Right renal cortex interstitium (tissue), 3 donors: ENCODE results near the gene GREM2. TPM values are rescaled to one million over a fixed set of nuclear protein-coding genes. Genes with fewer than 3 reads are reported as not detected.

Source experiments
- DNase-seq, 3 donors: peaks; one replicate each; pipeline ENCODE4 v3.0.0-alpha.2; 2013; ENCODE audit warnings: low read depth in 3 of 3, low spot score in 2 of 3
- polyA plus RNA-seq, 3 donors: library from polyadenylated mRNA; unstranded; fragments of 120-200 nt; gene quantifications; one replicate each; pipeline ENCODE4 v1.2.1, GENCODE V29; 2013; ENCODE audit not compliant: insufficient read length in 3 of 3

Gene GREM2
- polyA plus RNA-seq: under 1 TPM; 0.37 to 0.95 (median 0.83) TPM

DNA sequence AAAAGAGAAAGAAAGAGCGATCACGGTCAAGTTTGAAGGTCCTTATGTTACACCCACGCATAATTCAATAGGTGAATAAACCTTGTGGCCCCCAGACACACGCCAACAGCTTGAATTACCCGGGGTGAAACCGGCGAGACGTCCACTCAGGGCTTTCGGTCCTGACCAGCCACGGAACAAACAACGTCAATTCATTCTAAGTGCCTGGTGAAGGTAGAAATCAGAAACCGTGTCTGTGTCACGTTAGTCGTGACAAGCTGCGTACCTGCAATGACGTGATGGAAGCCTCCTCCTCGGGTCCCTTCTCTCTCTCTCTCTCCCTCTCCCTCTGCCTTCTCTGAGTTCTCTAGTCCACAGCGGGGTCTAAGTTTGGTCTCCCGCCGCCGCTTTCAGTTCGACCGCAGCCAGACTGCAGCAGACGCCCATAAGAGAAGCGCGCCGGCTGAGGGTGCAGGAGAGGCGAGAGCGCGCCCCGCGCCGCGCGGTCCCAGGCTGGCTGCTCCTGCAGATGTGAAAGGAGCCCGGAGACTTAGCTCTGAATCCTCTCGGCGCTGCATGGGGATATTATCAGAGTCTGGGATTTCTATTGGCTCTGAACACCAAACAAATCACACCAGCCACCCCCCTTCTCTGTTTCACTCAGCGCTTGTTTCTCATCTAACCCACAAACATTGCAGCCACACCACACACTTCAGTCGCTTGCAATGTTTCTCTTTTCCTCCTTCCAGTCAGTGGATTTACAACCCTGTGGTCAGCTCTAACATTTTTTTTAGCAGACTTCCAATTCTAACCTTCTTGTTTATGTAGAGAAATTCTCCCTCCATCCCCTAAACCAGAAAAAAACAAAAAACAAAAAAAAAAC, at the start of gene GREM2:
Gene GREM2, minus strand, starts transcription at position 537 of the 862 bp plus-strand sequence. CDS start 118,680 bp downstream, outside the sequence.
- DNase-seq: peak; percentile 39 to 50 (median 47)

DNA sequence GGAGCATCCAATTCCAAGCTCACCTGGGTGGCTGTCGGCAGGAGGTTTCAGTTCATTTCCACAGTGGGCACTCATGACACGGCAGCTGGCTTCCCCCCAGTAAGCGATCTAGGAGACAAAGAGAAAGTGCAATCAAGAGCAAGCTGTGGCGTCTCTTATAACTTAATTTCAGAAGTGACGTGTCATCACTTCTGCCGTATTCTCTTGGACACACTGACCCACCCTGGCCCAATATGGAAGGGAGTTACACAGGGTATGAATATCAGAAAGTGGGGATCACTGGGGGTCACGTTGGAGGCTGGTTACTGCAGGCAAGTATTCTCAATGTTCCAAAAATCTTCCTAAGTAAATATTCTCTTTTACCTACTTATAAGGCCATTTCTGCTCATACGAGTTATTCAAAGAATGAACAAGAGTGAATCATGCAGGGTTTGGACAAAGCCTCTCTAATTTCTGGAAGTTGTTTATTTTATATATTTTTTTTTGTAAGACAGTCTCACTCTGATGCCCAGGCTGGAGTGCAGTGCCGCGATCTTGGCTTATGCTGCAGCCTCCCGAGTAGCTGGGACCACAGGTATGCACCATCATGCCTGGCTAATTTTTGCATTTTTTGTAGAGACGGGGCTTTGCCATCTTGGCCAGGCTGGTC, 46.5 kb upstream of the GREM2 start:
- DNase-seq: no peak

DNA sequence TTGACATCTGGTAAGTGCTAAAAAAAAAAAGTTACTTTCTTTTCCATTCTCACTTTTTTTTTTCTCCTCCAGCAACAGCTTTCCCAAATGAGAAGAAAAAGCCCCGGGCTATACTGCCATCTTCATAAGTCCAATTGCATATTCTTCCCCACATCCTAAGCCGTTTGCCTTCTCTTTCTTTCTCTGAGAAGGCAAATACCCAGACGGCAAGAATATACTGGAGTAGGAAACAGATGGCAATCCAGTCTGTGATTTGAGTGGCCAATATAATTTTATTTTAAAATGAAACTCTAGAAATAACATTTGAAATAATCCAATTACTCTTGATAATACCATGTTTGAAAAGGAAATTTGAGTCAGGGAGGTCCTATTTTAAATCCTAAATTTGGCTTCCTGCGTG, 44.6 kb upstream of the GREM2 start:
- DNase-seq: no peak

DNA sequence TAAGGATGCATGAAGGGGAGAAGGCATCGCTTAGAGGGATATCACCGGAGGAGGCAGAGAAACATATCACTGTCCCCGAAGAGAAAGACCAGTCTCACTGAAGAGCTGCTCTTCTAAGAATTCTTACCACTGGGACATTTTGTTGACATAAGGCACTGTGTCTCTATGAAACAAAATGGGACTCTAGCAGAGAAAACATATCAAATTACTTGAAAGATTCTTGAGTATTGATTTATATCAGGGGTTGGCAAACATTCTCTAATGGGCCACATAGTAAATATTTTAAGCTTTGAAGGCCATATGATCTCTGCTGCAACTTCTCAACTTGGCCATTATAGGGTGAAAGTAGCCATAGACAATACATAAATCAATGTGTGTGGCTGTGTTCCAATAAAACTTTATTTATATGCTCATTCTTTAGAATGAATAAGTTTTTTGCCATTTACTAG, 41.0 kb upstream of the GREM2 start:
- DNase-seq: no peak

DNA sequence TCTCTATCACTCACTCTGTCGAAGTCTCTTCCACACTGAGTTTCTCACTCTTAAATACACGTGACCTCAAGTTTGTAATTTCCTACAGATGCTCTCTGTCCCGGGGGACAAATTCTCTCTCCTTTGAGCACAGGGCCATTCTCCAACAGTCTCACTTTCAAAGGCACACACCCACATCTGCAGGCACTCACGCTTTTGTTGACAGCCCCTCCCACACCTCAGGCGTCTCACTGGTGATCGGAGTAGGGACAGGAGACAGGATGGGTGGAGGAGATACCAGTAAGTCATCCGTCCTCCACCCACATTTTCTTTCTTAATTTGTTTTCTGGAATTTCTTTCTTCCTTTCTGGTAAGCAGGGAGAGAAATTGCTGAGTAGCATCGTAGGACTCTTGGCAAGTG, 40.6 kb upstream of the GREM2 start:
- no peak for DNase-seq

DNA sequence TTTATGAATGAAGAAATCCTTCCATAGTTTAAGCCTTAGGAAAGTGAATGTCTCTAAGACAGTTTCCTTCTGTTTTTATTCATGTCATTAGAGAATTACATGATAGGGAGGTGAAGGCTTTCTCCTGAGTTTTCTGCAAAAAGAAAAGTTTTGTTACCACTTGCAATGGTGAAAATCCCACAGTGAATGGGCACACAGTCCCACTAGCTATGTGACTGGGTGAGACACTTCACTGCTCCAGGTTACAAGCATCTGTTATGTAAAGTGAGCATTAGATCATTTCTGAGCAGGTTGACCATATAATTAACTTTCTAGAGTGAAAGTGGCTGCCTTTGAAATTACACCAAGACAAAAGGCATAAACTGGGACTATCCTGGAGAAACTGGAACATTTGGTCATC, 38.9 kb upstream of the GREM2 start:
- no peak for DNase-seq

DNA sequence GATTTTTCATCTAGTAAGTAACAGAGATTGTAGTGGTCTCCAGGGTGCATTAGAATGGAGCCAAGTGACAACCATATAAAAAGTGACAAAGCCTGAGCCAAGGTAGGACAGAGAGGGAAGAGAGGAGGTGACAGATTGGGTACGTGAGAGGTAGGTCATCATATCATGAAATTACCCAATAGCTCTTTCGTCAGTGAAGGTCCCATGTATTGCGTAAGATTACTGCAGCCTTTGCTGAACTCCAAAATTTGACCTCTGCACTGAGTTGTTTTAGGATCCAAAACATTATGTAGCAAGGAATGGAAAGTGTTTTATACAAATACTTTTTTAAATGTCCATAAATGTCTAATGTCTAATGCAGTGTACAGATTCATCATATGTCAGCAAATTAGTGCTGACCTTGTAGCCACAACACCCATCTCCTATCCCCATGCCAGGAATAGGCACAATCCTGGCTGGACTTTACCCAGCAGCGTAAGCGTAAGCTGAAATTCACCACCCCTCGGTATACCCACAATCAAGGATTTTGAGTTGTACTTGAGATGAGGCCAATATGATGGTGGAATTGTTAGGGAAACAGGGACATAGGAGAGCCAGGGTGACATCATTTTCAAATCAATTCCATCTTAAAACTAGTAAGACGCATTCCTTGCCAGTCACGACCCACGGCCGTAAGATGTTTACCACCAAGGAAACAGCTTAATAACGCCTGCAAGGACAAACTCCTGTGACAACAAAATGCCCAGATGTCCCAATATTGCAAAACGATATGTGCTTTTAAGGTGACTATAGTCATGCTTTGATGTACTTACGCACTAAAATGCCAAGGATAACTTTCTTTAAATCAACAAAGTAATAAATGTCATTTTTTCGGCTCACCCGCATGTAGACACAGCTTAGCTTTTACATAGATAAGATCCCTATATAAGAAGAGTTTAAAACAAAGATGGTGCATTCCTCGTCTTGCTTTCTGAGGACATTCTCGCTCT, 38.1 kb upstream of the GREM2 start:
- no peak for DNase-seq

DNA sequence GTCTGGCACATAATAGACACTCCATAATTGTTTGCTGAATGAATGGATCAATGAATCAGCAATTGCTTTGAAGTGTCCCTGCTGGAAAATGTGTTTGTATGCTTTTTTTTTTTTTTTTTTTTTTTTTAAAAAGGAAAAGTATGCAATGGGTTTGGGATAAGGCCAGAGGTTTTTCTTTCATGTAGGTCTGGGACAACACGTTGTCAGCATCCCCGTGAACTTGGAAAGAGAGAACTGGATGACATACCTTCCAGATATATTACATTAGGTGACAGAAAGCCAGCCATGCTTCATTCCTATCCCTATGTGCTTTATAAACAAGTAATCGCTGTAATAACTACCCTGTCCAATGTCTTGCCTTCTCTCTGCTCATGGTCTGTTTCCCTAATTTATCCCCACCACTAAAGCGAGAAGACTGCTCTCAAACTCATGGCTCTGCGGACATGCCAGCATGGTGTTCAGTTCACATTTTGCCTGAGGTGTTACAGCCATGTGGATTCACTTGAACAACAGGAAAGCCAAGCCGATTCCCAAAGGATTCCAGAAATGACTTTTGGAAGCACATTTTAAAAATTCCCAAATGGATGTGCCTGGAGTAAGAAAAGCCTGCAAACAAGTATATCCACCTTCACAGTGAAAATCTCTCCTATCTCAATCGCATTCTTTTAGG, 34.8 kb upstream of the GREM2 start:
- DNase-seq: no peak

DNA sequence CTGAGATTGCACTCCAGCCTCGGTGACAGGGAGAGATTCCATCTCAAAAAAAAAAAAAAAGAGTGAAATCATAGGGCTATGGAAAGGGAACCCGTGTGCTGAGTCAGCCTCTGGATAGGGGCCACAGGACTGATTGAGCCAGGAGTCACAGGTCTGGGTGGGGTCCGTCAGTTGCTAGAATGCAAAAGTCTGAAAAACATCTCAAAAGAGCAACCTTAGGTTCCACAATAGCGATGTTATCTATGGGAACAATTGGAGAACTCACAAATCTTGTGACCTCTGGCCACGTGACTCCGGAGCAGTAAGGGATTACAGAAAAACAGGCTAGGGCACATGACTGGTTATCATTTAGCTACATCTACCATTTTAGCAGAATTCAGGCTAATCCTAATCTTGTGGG, 32.8 kb upstream of the GREM2 start:
- DNase-seq: no peak

DNA sequence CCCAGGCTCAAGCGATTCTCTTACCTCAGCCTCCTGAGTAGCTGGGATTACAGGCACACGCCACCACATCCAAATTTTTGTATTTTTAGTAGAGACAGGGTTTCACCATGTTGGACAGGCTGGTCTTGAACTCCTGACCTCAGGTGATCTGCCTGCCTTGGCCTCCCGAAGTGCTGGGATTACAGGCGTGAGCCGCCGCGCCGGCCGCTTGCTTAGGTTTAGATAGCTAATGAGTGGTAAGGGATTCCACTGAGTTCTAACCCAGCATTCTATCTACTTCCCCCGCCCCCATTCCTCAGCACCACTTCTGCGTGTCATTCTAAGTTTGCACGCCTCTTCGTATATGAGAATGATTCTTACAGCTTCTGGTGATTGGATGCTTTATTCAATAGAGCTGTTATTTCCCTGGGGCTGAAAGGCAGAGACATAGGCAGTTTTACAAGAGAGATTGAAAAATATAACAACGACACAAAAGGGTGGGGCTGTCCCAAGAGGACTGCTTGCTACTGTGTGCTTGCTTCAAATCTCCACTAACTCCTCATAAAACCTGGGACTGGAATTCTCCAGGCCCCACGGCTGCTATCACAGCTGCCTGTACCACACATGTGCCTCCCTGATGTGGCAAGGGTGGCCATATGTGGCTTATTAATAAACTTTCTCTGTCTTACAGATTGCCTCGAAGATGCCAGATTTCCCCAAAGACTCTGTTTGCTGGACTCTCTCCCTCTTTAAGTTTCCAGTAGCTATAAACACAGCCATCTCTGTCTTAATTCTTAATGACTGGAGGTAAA, 23.7 kb upstream of the GREM2 start:
- DNase-seq: no peak

DNA sequence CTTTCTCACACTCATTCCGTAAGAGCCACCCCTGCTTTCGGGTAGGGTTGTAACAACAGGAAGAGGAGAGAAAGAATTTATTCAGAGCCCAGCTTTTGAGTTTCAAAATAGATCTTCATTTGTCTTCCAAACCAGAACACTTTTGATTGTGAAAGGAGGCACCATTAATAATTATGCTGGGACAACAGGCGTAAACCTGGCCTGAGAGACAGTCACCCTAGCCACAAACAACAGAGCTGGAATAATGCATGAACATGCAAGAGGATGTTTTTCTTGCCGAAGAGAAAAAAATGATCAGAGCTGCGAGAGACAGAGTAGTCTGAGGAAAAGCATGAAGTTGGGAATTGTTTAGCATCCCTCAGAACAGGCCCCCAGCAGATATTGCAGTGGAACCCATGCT, 18.5 kb upstream of the GREM2 start:
- no peak for DNase-seq

DNA sequence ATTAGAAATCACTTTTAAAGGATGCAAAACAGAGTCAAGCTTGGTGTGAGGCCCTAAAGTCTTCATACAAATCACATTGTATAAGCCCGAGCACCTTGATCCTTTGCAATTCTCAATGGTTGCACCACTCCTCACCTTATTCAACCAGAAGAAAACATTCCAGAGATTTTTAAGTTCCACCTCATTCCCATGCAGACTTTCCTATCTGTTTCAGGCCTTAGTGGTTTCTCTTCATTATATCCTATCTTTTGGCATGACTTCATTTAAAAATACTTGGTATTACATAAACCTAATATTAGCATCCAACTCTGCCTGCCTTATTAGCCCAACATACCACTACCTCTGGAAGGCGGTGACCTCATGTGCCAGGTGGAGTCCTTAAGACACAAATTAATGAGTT, 9.3 kb upstream of the GREM2 start:
- DNase-seq: no peak

DNA sequence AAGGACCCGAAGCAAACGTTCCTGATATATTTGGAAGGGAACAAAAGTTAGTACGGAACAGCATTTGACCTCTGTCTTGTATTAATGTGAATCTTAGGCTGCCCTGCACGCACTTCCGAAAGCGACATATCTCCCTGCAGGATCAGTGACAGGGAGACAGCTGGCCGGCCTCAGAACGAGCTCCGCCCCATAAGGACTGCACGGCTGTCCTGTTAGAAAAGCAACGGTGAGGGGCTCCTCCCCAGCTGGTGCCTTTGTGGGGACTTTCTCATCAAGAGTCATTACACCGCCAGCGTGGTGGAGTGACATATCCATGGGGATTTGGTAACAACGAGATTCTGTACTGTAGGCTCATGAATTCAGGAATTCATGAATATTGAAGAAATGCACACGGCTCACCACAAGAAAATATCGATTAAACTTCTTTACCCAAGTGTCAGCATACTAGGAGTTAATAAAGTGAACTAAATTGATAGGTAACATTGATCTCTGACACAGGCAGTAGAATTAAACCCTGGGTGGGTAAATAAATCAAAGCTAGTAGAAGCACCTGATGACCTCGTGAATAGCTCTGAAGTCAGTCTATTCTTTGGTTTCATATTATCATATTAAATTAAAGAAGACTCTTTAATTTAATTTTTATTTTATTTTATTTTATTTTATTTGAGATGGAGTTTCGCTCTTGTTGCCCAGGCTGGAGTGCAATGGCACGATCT, 8.1 kb upstream of the GREM2 start:
- no peak for DNase-seq

DNA sequence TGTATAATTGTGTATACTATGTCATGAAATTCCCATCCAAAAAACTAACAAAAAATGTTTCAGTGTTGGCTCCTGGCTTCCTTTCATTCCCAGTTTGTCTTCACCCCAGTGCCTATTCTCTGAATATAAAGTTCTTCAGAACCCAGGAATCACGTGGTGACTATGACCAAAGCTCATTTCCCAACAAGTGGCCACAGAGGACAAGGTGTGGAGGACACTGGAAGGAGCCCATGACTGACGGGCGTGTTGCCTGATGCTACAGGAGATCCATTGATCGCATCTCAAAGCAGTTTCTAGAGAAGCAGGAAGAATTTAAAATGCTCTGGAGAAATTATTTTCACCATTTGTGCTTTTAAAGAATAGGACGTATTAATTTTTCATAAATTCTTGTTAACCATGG, 7.4 kb upstream of the GREM2 start:
- DNase-seq: no peak

DNA sequence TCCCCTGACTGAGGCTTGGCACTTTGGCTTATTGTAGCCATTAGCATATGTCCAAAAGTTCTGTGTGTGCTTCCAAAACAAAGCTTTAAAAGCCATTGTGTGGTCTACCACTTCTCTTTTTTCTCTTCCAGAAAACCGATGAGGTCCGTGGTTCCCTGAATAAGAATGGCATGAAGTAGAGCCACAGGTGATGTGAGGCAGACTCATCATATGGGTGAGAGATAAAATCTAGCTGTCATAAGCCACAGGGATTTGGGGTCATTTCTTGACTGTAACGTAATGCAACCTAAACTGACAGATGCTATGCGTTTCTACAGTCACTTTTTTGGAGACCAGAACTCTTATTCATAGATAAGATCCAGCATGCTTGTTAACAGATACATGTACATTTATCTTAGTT, 7.0 kb upstream of the GREM2 start:
- DNase-seq: no peak

DNA sequence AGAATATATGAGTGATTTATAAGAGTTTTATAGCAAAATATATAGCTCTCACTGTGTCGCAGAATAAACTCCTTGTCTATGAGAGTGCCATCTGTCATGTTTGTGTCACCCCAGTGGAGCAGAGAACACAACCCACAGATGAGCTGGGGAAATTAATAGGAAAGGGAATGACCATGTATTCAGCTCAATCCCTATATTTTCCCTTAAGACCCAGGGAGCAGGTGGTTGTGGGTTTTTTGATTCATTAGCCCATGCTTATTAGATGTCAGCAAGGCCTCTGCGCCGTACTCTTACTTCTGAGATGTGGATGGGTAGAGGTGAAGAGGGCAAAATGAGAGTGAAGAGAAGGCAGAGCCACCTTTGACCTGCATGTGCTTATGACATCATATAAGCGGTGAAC, 4.1 kb upstream of the GREM2 start:
- no peak for DNase-seq

DNA sequence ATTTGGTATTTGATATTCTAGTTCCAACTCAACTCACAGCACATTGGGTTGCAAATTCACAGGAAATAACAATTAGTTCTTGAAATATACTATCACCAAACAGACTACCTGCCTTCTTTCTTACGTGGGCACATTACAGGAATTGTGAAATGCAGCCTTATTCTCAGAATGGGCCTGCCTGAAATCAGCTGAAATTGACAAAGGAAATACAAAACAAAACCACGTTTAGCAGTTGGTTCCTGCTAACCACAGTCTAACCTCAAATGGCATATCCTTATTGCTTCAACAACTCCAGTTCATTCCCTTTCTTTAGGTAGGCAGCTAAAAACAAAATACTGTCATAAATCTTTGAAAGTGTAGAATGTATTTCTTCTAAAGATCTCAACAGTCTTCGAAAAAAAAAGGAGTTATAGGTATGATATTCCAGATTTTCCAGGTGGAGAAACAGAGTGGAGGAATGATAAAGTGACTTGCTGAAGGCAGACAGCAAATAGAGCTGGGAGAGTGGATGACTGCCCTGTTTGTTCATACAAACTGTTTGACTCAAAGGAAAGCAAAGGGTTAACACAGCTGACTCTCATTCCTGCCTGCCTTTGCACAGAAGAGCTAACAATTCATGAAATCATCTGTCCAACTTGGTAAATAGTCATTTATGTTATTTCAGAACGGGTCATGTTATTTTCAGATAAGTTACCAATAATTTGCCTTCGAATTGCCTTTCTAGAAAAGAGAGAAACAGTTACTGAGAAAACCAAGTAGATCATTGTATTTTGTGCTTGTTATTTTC, 1.6 kb upstream of the GREM2 start:
- DNase-seq: no peak

DNA sequence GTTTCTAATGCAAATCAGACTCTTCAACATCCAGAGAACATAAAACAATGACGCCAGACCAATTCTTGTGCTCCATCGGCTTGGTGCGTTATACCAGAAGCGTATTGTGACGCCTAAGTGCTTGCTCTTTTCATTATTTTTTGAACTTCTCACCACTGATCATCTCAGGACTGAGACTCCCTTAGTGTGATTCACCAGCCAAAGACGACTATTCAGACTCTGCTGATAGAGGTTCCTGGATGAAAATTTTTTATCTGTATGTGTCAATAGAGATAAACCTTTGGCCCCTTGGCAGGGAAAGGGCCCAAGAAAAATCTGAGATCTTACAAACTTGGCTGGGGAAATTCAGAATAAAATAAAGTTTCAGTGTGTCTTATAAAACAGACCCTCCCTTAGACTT, 856 bp upstream of the GREM2 start:
- DNase-seq: no peak
